Activated CD8-positive, alpha-beta memory T cell treated with anti-CD3 and anti-CD28 coated beads for 24 hours (primary cell): ENCODE results near the gene EPHA2.
"Not testable (repeated sequence)": the region's sequence is repeated elsewhere in the genome, so short reads cannot be mapped to it uniquely, and the experiment has no call there.

Source experiments
- DNase-seq: peaks from one replicate; pipeline ENCODE4 v3.0.0-alpha.2; 2020

Gene EPHA2

GRCh38 chr1:16117369-16117768, 38.5 kb downstream of the EPHA2 start:
- no peak for DNase-seq

DNA sequence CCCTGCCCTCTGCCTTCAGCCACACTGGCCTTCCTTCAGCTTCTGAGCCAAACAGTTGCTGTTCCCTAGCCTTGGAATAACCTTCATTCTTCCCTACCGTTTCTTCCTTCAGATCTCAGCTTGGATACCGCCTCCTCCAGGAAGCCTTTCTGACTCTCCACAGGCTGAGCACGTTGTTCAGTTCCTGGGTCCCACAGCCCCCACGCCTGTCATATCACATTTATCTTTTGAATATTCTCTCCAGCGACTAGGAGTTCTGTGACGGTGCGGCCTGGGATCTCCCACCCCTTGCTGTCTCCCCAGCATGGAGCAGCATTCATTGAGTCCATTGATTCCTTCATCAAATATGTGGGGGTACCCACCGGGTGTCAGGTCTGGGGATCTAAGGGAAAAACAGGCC, 39.2 kb downstream of the EPHA2 start:
- DNase-seq = no peak

- DNase-seq = no peak
These were observed 39.9 kb downstream of the EPHA2 start for GRCh38 chr1:16116002-16116401.

DNA sequence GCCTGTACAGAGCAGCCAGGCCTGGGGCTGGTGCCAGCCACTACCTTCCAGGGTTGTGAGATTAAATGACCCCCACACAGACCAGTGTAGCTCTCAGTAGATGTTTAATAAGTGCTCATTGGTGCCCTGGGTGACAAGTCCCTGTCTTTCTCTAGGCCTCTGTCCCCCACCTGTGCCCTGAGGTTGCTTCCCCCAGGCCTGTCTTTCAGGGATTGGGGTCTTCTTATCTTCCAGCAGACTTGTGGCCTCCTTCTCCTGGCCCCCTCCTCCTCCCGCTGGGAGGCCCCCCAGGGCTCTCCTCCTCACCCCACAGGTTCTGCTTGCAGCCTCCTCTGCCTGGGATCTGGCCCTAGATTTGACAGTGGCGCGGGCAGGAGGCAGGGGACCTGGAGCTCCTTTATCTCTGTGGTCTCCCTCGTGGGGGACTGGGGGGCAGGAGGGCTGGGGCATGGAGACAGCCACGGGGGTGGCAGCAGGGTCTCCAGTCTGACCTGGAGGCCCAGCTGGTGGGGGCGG, 40.3 kb downstream of the EPHA2 start:
- DNase-seq = no peak

DNA sequence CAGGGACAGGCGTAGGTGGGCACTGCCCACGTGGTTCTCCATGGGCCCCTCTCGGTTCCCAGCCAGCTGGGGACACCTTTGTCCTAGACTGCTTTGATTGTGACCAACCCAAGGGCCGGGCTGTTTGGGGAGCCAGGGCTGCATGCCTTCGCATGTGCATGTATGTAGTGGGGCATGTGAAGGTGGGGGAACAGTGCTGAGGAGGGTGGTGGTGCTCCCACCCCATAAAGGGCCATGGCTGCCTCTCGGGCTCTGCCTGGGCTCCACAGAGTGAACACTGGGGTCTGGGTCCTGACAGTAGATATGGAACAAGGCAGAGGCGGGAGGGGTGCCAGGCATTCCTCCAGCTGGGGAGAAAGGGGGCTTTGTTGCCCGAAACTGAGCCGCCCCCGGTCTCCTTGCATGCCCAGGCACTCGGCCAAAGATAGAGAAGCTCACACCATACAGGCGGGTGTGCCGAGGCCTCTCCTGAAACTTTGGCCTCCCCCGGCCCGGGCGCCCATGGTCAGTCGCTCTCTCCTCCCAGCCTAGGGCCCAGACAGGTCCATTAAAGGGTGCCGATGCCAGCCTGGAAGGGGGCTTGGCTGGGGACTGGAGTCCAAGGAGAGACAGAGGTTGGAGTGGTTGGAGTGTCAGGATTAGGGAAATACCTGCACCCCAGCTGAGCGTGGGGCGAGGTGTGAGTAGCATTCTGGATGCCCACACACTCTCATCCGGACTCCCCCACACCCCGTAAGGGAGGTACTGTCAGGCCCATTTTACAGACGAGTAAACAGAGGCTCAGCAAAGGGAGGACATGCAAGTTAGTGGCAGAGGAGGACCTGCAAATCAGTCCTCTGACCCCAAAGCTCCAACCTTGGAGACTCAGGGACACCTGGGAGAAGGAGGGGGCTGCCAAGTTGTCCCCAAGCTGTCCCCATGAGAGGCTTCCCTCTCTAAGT, 41.1 kb downstream of the EPHA2 start:
- no peak for DNase-seq

DNA sequence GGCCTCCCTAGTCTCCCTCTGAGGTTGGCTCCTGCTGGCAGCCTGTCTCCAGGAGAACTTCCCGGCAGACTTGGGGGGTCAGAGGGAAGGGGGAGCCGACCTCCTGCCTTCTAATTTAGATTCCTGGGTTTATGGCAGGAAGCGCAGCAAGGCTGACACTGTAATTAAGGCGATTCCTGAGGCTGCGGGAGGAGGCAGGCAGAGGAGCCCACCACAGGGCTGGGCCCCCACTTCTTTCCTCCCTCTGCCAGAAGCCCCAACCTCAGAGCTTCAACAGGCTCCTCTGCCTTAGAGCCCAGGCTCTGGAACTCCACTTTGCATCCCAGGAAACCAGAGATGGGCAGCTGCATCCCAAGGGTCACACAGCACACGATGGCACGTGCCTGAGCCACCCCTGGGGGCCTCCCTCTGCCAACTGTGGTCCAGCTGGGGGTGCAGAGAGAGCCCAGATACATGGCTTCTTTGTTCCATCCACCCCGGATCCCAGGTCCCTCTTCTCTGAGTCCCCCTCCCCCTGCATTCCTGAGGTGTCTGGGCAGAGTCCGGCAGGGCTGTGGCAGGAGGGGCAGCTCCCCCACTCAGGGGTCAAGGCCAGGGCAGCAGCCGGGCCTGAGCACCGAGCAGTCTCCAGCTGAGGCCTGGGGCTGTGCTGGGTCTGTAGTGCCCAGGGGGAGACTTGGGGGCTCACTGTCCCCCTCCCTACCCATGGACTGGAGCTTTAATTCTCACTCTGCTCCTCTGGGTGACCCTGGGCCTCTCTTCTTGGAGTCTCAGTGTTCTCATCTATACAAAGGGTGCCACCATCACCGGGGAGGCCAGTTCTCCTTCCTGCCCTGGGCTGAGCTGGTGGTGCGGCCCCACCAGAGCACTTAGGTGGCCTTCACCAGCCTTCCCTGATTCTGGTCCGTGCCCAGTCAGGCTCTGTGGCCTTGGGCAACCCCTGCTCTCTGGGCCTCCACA, 43.0 kb downstream of the EPHA2 start:
- no peak for DNase-seq

GRCh38 chr1:16111771-16112595, 43.9 kb downstream of the EPHA2 start:
- no peak for DNase-seq

- no peak for DNase-seq
These were observed 45.0 kb downstream of the EPHA2 start for GRCh38 chr1:16110884-16111283.

DNA sequence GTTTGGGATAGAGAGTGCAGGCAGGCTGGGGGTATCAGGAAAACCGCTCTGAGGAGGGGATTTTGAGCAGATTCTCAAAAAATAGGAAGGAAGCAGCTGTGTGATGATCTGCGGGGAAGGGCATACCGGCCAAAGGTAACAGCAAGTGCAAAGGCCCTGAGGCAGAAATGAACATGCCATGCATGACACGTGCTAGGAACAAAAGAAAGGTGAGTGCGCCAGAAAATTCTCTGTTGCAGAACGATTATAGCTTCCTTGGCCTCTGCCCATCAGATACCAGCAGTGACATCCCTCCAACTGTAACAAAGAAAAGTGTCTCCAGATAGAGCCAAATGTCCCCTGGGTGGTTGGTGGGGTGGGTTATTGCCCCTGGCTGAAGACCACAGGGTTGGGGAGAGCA, 45.4 kb downstream of the EPHA2 start:
- no peak for DNase-seq

GRCh38 chr1:16109571-16109970, 46.3 kb downstream of the EPHA2 start:
- DNase-seq = no peak

DNA sequence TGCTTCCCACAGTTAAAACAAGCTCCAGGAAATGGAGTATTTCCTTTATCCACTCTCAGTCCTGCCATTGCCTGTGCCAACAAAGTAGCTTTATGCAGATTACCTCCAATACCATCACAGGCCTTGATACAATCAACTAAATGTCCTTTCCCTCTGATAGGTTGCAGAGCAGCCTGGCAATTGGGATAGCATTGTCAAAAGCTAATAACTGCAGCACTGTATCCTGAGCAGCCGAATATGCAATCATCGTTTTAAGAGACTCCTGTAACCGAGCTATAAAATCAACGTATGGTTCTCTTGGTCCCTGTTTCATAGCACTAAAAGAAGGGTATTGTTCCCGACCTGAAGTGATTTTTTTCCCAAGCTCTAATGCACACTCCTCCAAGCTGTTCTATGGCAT, 48.8 kb downstream of the EPHA2 start:
- not testable (repeated sequence) for DNase-seq

GRCh38 chr1:16101623-16102022, 54.2 kb downstream of the EPHA2 start:
- no peak for DNase-seq

- DNase-seq = no peak
These were observed 56.5 kb downstream of the EPHA2 start for GRCh38 chr1:16099412-16099811.

GRCh38 chr1:16095447-16095846, 60.4 kb downstream of the EPHA2 start:
- DNase-seq = no peak

DNA sequence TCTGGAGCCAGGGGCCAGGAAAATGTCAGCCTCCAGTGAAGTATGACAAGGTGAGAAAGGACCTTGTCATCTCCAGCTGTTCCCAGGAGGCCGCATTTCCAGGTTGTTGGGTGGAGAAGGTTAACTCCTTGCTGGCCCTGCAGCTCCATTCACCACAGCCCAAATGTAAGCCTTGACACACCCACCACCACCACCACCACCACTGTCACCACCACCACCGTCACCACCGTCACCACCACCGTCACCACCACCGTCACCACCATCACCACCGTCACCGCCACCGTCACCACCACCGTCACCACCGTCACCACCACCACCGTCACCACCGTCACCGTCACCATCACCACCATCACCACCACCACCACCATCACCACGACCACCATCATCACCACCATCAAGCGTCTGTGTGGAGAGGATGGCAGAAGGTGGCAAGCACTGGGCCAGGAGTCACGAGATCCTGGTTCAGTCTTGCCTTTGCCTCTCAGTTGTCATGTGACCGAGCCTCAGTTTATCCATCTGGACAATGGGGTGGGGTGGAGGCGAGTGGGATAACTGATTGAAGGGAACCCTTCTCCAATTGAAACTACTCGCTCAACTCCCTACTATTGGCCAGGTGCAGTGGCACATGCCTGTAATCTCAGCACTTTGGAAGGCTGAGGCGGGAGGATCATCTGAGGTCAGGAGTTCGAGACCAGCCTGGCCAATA, 61.3 kb downstream of the EPHA2 start:
- no peak for DNase-seq

DNA sequence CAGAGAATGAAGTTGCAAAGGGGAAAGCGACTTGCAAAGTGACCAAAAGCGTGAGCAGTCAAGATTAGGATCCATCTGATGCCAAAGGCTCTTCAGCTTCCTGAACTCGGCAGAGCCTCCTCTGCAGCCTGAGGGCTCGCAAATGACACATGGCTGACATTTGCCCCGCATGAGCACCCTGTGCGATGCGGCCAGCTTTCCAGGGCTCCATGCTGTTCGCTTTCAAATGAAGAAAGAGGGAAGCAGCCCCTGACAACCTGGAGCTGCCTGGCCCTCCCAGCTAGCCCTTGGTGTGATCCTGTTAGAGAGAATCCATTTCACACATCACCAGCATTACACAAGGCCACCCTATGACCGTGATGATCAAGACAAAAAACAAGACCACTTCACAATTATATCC, 62.3 kb downstream of the EPHA2 start:
- no peak for DNase-seq

DNA sequence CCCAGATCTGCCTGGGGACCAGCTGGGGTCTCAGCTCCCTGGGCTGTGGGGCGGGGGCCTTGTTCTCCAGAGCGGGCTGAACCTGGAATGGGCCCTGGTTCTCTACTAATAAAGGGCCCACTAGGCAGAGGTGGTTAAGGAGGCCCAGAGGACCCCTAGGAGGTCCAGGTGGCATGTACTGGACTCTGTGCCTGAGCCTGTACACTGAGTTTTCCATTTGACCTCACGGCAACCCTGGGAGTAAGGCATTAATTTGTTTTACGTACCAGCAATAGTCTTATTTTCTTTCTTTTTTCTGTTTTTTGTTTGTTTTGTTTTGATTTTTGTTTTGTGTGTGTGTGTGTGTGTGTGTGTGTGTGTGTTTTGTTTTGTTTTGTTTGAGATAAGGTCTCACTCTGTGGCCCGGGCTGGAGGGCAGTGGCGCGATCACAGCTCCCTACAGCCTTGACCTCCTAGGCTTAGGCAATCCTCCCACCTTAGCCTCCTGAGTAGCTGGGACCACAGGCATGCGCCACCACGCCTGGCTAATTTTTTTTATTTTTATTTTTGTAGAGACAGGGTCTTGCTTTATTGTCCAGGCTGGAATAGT, 62.9 kb downstream of the EPHA2 start:
- no peak for DNase-seq

DNA sequence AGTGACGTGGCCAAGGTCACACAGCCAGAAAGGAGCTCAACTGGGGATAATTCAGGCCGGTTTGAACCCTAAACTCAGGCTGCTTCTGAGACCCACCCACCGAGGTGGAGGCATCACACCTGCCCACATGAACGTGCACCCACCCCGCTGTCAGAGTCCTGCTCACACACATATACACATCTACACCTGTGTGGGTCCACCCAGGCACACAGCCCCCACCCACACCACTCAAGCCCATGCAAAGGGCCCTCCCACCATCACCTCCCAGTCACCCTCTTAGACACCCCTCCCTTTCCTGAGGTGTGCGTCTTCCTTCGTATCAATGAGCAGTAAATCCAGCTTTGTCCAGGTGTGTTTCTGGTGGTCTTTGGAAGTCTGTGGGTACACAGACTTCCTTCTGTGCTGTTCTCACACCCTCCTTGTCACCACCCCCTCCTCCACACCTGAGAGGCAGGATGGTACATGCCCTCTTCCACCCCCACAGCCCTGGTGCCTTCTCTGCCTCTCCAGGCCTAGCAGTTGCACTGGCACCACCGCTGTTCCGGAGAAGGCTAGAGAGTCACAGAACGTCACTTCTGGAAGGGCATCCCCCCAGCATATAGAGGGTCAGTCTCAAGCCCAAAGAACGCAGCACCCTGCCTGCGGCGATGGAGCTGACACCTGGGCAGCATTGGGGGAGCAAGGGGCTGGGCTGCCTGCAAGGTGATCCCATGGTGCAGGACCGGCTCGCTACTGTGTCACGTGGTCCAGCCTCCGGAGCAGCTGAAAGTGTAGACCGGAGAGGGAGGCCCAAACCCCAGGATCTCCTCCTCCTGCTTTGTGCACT, 63.6 kb downstream of the EPHA2 start:
- DNase-seq = no peak

GRCh38 chr1:16091296-16091695, 64.6 kb downstream of the EPHA2 start:
- DNase-seq = no peak

DNA sequence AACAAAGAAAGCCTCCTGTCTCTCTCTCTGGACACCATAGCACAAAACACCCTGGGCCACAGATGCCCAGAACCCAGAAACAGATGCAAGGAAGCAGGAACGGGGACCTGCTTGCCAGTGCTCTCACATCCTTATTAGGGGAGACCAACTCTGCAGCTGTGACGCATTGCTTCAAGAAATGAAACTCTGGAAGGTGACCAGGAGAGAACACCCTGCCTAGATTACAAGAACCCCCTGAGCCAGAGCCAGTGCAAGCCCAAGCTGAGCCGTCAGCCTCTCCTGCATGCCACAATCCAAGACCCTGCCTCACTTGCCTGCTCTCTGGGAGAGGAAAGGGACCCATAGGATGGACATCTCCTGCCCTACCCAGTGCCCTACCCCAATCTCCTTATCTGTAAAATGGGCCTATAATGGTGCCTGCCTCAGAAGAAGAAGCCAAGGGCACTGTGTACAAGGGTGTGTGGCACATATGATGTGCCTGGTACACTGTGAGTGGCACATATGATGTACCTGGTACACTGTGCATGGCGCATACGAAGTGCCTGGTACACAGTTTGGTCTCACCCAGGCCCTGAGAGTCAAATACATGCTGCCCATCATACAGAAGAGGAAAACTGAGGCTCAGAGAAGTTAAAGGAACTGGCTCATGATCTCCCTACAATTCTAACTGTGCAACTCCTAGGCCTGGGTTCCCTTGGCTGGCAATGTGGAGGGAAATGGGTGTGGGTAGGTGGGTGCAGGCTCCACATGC, 65.6 kb downstream of the EPHA2 start:
- no peak for DNase-seq
